B cell (primary cell): ENCODE measurements around the gene PLAU. TPM values are rescaled to one million over a fixed set of nuclear protein-coding genes. Genes with fewer than 3 reads are reported as not detected.

Experiments
- ATAC-seq: fragments of 200-7000 bp; cut with Tn5 transposase; one replicate; pipeline ENCODE4 v1.10.0; 2021; ENCODE audit warnings: low read depth, mild to moderate bottlenecking, moderate number of reproducible peaks, moderate library complexity
- CTCF ChIA-PET: fragments of 350-600 bp; sonication (Branson Sonifier 250); formaldehyde crosslinking; loops from one replicate; lab custom pipeline; 2021; ENCODE audit warnings: antibody characterized with exemption, inconsistent platforms; lab: Charles Lee
- POLR2A ChIA-PET: fragments of 350-600 bp; sonication (Branson Sonifier 250); formaldehyde crosslinking; loops from one replicate; lab custom pipeline; 2021; ENCODE audit warnings: antibody characterized with exemption; lab: Charles Lee
- DNase-seq: peaks from one replicate; pipeline ENCODE4 v3.0.0; 2013
- H2AFZ ChIP-seq: 2 replicates; pipeline ENCODE4 v1.6.1; 2012; ENCODE audit warnings: mild to moderate bottlenecking, low read depth, low read length; ENCODE audit not compliant: insufficient read depth, poor library complexity, severe bottlenecking
- H3K27ac ChIP-seq, 2 donors: 1 replicate in 1 of 2; 2 replicates in 1 of 2; pipeline ENCODE4 v1.5.1; 2012 to 2013; ENCODE audit warnings: low read length in 2 of 2, mild to moderate bottlenecking in 2 of 2, moderate library complexity in 1 of 2
- H3K27me3 ChIP-seq, 4 experiments: fragments of 200-600 bp in 1 of 4; sonication (generic) in 1 of 4; replicated peaks in 1 of 4; 1 replicate in 2 of 4; 2 replicates in 2 of 4; pipeline versions ENCODE4 v1.6.1 to v1.7.0; 2013 to 2016; ENCODE audit warnings: low read length in 3 of 4, mild to moderate bottlenecking in 2 of 4, mixed read lengths in 1 of 4, moderate library complexity in 1 of 4; ENCODE audit not compliant: insufficient read depth in 4 of 4, control insufficient read depth in 3 of 4; ENCODE audit errors: control extremely low read depth in 1 of 4
- H3K36me3 ChIP-seq, 2 experiments: replicated peaks in 1 of 2; 1 replicate in 1 of 2; 2 replicates in 1 of 2; pipeline versions ENCODE4 v1.6.1 to v1.7.1; 2013; ENCODE audit warnings: low read length in 1 of 2; ENCODE audit not compliant: insufficient read depth in 2 of 2, control insufficient read depth in 1 of 2; ENCODE audit errors: control extremely low read depth in 1 of 2, extremely low read depth in 1 of 2
- H3K4me1 ChIP-seq, 2 donors: fragments of 200-600 bp in 1 of 2; sonication (generic) in 1 of 2; 1 replicate in 1 of 2; 2 replicates in 1 of 2; pipeline versions ENCODE4 v1.5.1 to v1.6.1; 2013 to 2017; ENCODE audit warnings: low read length in 2 of 2; ENCODE audit not compliant: control insufficient read depth in 2 of 2, insufficient read depth in 2 of 2
- H3K4me2 ChIP-seq: replicated peaks from 2 replicates; pipeline ENCODE3; 2012; ENCODE audit warnings: mild to moderate bottlenecking, low read depth, low read length; ENCODE audit not compliant: poor library complexity, severe bottlenecking
- H3K4me3 ChIP-seq, 5 experiments: fragments of 200-600 bp in 1 of 5; sonication (generic) in 1 of 5; 1 replicate in 3 of 5; 2 replicates in 2 of 5; pipeline versions ENCODE4 v1.5.1 to v1.7.0; 2011 to 2016; ENCODE audit warnings: low read length in 4 of 5, mild to moderate bottlenecking in 4 of 5, low read depth in 2 of 5, control low read depth in 1 of 5, moderate library complexity in 1 of 5; ENCODE audit not compliant: insufficient read depth in 1 of 5; ENCODE audit errors: control extremely low read depth in 1 of 5, extremely low read depth in 1 of 5
- H3K79me2 ChIP-seq: fragments of 200-600 bp; sonication (generic); one replicate; pipeline ENCODE4 v1.6.0; 2016; ENCODE audit warnings: low read length; ENCODE audit not compliant: control insufficient read depth, insufficient read depth
- H3K9ac ChIP-seq: fragments of 200-600 bp; sonication (generic); 2 replicates; pipeline ENCODE4 v1.6.1; 2017; ENCODE audit warnings: mild to moderate bottlenecking, low read length, moderate library complexity
- H3K9me3 ChIP-seq, 3 donors: one replicate each; pipeline versions ENCODE4 v1.6.1 to v1.7.1; 2013; ENCODE audit warnings: low read length in 2 of 3; ENCODE audit not compliant: control insufficient read depth in 2 of 3, insufficient read depth in 1 of 3; ENCODE audit errors: control extremely low read depth in 1 of 3
- H4K20me1 ChIP-seq: 2 replicates; pipeline ENCODE4 v1.6.0; 2012; ENCODE audit warnings: mild to moderate bottlenecking, low read length; ENCODE audit not compliant: insufficient read depth, control insufficient read depth, poor library complexity, severe bottlenecking
- H3K27ac Mint-ChIP-seq: one replicate; pipeline ENCODE4 v1.8.0; 2021; ENCODE audit warnings: mixed read lengths
- H3K27me3 Mint-ChIP-seq: one replicate; pipeline ENCODE4 v1.8.0; 2021; ENCODE audit warnings: mixed read lengths
- H3K4me1 Mint-ChIP-seq: one replicate; pipeline ENCODE4 v1.8.0; 2021; ENCODE audit warnings: mixed read lengths
- H3K4me3 Mint-ChIP-seq: one replicate; pipeline ENCODE4 v1.8.0; 2021; ENCODE audit warnings: mixed read lengths
- H3K9me3 Mint-ChIP-seq: one replicate; pipeline ENCODE4 v1.8.0; 2022; ENCODE audit warnings: mixed read lengths; ENCODE audit not compliant: insufficient read depth
- EZH2 ChIP-seq: IDR thresholded peaks from 2 replicates; pipeline ENCODE4 v1.6.1; 2012; ENCODE audit warnings: borderline replicate concordance, low read depth, mild to moderate bottlenecking, moderate library complexity, low read length; ENCODE audit not compliant: insufficient read depth, poor library complexity, severe bottlenecking
- WGBS: methylation state at CpG from one replicate; pipeline ENCODE4 v1.1.5; 2013; ENCODE audit warnings: missing lambda C conversion rate; ENCODE audit not compliant: insufficient coverage; 5-methylcytosine and 5-hydroxymethylcytosine counted together
- intact Hi-C: fragments of 100-400 bp; cut with micrococcal nuclease; formaldehyde crosslinking; loops from one replicate; pipeline ENCODE4 v1.10.0; 2022
- polyA plus RNA-seq: library from polyadenylated mRNA; depleted of rRNA; stranded (reverse); fragments of >200 nt; gene quantifications from 2 replicates; pipeline ENCODE4 v1.2.3, GENCODE V29; 2012
- total RNA-seq, 2 donors: library from RNA; stranded (reverse); fragments of 120-200 nt in 1 of 2; gene quantifications; 1 replicate in 1 of 2; 2 replicates in 1 of 2; pipeline versions ENCODE4 v1.2.3 to v1.2.4, GENCODE V29; 2013 to 2022
- TF ChIP-seq, protein P1 (sequence below): fragments of 200-600 bp; IDR thresholded peaks from one replicate; pipeline ENCODE4 v1.8.0; 2022; ENCODE audit warnings: antibody characterized with exemption, mild to moderate bottlenecking

Gene PLAU
- total and polyA plus RNA-seq, 2 donors (not counting 1 experiment from before 2014, with no cell fraction given), result 0.04 TPM; not detected in 1

DNA sequence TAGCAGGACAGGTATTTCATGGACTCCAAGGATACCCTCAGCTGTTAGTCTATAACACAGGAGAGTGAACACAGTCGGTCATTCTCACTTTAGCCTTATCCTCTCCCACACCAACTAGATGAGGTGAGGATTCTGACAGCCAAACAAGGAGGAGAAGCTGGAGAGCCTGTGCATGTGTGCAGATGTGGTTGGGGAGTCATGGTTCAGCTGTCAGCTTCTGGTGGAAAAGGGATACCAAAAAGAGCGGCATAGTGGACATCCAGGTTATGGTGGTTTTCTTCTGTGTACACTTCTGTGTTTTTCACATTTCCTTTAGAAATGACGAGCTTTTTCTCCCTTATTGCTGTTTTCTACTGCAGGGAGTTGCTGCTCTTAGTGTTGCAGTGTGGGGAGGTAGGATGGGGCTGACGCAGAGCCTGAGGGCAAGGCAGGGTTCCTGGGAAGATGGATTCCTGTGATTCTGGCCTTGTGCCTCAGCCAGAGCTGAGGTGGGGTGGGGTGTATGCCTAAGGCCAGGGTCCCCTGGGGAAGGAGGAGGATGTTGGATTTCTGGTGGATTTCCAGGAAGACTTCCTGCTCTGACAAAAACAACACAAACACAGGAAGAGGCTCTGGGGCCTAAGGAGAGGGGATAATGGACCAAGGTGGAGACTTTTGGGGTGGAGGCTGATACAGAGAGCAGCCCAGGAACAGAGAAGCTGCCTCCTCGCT, 26.6 kb downstream of the PLAU start:
- DNase-seq (no peak), ATAC-seq (no peak)
- 94% methylated on average over 2 of the region's 5 CpGs for WGBS
- Mint-ChIP-seq H3K27ac (no peak overlapping the region), H3K4me3 (no peak overlapping the region), H3K27me3 (peaks cover 4% of the 10 kb centered on the region), H3K9me3 (no peaks in the 10 kb centered on the region), H3K4me1 (peaks cover 7% of the 10 kb centered on the region)
- no peaks in the 10 kb centered on the region for H3K9me3 ChIP-seq
- H3K27ac ChIP-seq, result no peak overlapping the region
- no peak overlapping the region for H2AFZ ChIP-seq
- no peak overlapping the region for H3K4me2 ChIP-seq
- H3K4me3 ChIP-seq, result no peak overlapping the region
- H3K79me2 ChIP-seq, result no peaks in the 10 kb centered on the region
- no peaks in the 10 kb centered on the region for H3K27me3 ChIP-seq
- no peak overlapping the region for H3K9ac ChIP-seq
- POLR2A ChIA-PET, result interaction anchor here (0.5 kb wide), 1 partner anchor 77 kb away, joined by 4 read pairs; no protein-coding TSS in a partner anchor
- intact Hi-C loops, result no loop called here
- H3K4me1 ChIP-seq, result peaks cover 0 to 12% of the 10 kb centered on the region in 2 donors
- no peaks in the 10 kb centered on the region for H3K36me3 ChIP-seq
- CTCF ChIA-PET, result interaction anchor here (5.1 to 11.2 kb wide), 2 partner anchors 50 to 58 kb away, joined by 57 to 261 read pairs; no protein-coding TSS in a partner anchor
- H4K20me1 ChIP-seq, result no peaks in the 10 kb centered on the region
- TF ChIP-seq EZH2, result no peak
- TF ChIP-seq, protein P1, sequence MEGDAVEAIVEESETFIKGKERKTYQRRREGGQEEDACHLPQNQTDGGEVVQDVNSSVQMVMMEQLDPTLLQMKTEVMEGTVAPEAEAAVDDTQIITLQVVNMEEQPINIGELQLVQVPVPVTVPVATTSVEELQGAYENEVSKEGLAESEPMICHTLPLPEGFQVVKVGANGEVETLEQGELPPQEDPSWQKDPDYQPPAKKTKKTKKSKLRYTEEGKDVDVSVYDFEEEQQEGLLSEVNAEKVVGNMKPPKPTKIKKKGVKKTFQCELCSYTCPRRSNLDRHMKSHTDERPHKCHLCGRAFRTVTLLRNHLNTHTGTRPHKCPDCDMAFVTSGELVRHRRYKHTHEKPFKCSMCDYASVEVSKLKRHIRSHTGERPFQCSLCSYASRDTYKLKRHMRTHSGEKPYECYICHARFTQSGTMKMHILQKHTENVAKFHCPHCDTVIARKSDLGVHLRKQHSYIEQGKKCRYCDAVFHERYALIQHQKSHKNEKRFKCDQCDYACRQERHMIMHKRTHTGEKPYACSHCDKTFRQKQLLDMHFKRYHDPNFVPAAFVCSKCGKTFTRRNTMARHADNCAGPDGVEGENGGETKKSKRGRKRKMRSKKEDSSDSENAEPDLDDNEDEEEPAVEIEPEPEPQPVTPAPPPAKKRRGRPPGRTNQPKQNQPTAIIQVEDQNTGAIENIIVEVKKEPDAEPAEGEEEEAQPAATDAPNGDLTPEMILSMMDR, result no peak
